ENCODE data around the gene EMX1. TPM values are rescaled to one million over a fixed set of nuclear protein-coding genes. Genes with fewer than 3 reads are reported as not detected.

EMX1 gene
- total RNA-seq, 1 experiment from 2014 or later, result 0.72 TPM

DNA sequence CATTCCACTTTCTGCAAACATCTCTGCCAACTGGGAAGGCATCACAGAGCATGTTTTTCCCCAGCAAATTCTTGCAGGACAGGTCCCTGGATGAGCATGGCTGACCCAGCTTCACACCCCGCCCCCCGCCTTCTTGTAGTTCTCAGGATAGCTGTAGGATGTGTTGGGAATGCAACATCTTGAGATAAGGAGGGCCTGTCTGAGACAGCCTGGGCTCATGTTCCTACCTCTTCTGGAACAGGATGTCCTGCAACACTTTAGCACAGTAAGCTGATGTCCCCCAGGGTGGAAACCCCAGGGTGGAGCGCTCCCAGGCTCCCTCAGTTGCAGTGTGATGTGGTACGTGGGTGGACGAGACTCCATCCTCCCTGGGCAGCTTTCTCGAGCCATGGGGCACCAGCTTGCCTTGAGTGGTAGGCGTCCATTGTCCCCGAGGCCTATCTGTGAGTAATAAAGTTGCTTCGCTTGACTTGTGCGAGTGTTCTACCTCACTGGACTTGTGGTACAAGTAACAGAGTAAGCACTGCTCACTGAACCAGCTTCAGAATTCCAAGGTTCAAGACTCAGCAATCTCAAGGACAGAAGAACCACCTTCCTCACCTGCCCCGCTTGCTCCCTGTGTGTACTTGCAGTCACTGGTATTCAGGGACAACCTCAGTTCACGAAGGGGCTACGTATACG, 48.6 kb downstream of the EMX1 start:
- peaks cover 0 to 9% (median 1%) of the 10 kb centered on the region in 3 experiments; a peak in 2 of 7 replicates for H3K36me3 Mint-ChIP-seq (ENCODE audit: insufficient read depth in 1 of 3, low read depth in 3 of 3)
- Histone ChIP-seq H3K9me3 (ENCODE audit: control insufficient read depth, low read depth, low read length) (no peaks in the 10 kb centered on the region), H2AFZ (ENCODE audit: low read length) (no peak overlapping the region), H2AK5ac (ENCODE audit: insufficient read length, low read length) (no peak overlapping the region), H3K79me2 (ENCODE audit: insufficient read depth, low read length) (no peaks in the 10 kb centered on the region), H3K56ac (ENCODE audit: insufficient read length, low read depth, low read length) (no peak overlapping the region), H2BK20ac (ENCODE audit: low read depth, low read length, poor library complexity, severe bottlenecking) (no peak overlapping the region), H3K14ac (ENCODE audit: insufficient read depth, low read length) (no peak overlapping the region), H3K27ac (ENCODE audit: insufficient read length, low read depth, low read length) (no peak overlapping the region), H2BK15ac (ENCODE audit: low read depth, low read length) (no peak overlapping the region), H4K91ac (ENCODE audit: insufficient read length, low read depth, low read length) (no peak overlapping the region), H2BK5ac (ENCODE audit: insufficient read length, low read length) (no peak overlapping the region), H4K20me1 (ENCODE audit: control insufficient read depth, insufficient read depth, insufficient read length) (no peaks in the 10 kb centered on the region), H3K9ac (ENCODE audit: extremely low read depth, insufficient read length, low read length) (no peak overlapping the region), H3K18ac (ENCODE audit: insufficient read length, low read depth, low read length) (no peak overlapping the region), H3K4ac (ENCODE audit: low read depth, low read length) (no peak overlapping the region), H2BK120ac (ENCODE audit: low read depth, low read length, poor library complexity, severe bottlenecking) (no peak overlapping the region), H2BK12ac (ENCODE audit: insufficient read length, low read depth, low read length) (no peak overlapping the region), H3T11ph (ENCODE audit: low read length) (no peak overlapping the region), H3K23ac (ENCODE audit: insufficient read length, low read depth, low read length) (no peak overlapping the region), H3K23me2 (ENCODE audit: insufficient read length, low read depth, low read length, poor library complexity, severe bottlenecking) (no peaks in the 10 kb centered on the region), H3K27me3 (ENCODE audit: insufficient read depth, low read length) (no peaks in the 10 kb centered on the region; the same call in 1 of the 2 replicates), H3K79me1 (ENCODE audit: insufficient read depth, low read depth, low read length, poor library complexity, severe bottlenecking) (no peaks in the 10 kb centered on the region), H4K5ac (ENCODE audit: insufficient read length, low read depth, low read length) (no peak overlapping the region), H4K8ac (replicated peaks; ENCODE audit: insufficient read length, low read depth, low read length) (no peak overlapping the region), H3K4me2 (ENCODE audit: insufficient read depth, insufficient read length, low read length) (no peak overlapping the region), H3K4me1 (ENCODE audit: insufficient read depth, low read length) (peaks cover 14% of the 10 kb centered on the region; the same call in 1 of the 2 replicates)
- peaks cover 9% of the 10 kb centered on the region for H3K27me3 Mint-ChIP-seq (ENCODE audit: low read depth)
- TF ChIP-seq, protein P1, sequence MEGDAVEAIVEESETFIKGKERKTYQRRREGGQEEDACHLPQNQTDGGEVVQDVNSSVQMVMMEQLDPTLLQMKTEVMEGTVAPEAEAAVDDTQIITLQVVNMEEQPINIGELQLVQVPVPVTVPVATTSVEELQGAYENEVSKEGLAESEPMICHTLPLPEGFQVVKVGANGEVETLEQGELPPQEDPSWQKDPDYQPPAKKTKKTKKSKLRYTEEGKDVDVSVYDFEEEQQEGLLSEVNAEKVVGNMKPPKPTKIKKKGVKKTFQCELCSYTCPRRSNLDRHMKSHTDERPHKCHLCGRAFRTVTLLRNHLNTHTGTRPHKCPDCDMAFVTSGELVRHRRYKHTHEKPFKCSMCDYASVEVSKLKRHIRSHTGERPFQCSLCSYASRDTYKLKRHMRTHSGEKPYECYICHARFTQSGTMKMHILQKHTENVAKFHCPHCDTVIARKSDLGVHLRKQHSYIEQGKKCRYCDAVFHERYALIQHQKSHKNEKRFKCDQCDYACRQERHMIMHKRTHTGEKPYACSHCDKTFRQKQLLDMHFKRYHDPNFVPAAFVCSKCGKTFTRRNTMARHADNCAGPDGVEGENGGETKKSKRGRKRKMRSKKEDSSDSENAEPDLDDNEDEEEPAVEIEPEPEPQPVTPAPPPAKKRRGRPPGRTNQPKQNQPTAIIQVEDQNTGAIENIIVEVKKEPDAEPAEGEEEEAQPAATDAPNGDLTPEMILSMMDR (conservative IDR thresholded peaks at IDR 0.05), result no peak
- H3K27ac Mint-ChIP-seq, result peak overlapping the region in 1 of 3 experiments; percentile 49; a peak in 1 of 7 replicates
- H3K4me1 Mint-ChIP-seq, result peaks cover 42 to 43% of the 10 kb centered on the region in 2 experiments
- H3K4me3 Mint-ChIP-seq, result no peak overlapping the region
- no peaks in the 10 kb centered on the region for H3K9me3 Mint-ChIP-seq
- no peak for DNase-seq
- WGBS (ENCODE audit: extremely low coverage, insufficient read length, low lambda C conversion rate), result no CpG with 5 or more reads among the region's 14 CpGs
